ENCODE measurements around the gene GPX2. TPM values are rescaled to one million over a fixed set of nuclear protein-coding genes. Genes with fewer than 3 reads are reported as not detected.

Gene GPX2
- total RNA-seq, result 0.58 to 0.63 TPM (median 0.61 TPM) in 3 replicates

DNA sequence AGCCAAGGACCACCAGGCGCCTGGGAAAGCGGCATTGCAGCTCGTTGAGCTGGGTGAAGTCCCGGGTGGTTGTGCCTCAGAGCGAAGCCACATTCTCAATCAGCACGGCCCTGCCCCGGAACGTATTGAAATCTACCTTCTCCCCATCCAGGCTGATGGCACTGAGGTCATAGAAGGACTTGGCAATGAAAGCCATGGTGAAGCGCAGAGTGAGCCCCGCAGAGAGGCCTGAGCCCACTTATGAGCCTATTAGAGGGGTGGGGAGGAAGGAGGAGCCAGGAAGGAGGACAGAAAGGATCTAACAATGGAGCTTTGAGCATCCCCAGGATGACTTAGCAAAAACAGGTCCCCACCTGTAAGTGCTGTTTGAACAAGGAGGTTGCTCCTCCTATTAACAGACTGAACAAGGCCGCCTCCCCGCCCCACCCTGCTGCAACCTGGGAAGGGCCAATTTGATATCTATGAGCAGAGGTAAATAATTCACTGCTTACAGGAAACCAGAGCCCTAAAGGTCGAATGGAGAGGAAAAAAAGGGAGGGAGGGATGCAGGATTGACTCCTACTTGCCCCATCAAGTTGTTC is at the start of gene GPX2:
TSS of gene GPX2 (minus strand) at position 215 of the 581 bp plus-strand sequence. CDS start at position 196, 19 bp downstream.
- Mint-ChIP-seq H3K27ac (no peak within 1 kb of the TSS), H3K4me1 (peaks cover 12% of the 10 kb centered on the region), H3K4me3 (no peak within 1 kb of the TSS), H3K36me3 (peaks cover 30% of the 10 kb centered on the region), H3K27me3 (ENCODE audit: low read depth) (no peaks in the 10 kb centered on the region), H3K9me3 (no peaks in the 10 kb centered on the region)
- DNase-seq (ENCODE audit: low spot score in 2 of 2, unreplicated experiment in 2 of 2), result no peak
- TF ChIP-seq, protein P1, sequence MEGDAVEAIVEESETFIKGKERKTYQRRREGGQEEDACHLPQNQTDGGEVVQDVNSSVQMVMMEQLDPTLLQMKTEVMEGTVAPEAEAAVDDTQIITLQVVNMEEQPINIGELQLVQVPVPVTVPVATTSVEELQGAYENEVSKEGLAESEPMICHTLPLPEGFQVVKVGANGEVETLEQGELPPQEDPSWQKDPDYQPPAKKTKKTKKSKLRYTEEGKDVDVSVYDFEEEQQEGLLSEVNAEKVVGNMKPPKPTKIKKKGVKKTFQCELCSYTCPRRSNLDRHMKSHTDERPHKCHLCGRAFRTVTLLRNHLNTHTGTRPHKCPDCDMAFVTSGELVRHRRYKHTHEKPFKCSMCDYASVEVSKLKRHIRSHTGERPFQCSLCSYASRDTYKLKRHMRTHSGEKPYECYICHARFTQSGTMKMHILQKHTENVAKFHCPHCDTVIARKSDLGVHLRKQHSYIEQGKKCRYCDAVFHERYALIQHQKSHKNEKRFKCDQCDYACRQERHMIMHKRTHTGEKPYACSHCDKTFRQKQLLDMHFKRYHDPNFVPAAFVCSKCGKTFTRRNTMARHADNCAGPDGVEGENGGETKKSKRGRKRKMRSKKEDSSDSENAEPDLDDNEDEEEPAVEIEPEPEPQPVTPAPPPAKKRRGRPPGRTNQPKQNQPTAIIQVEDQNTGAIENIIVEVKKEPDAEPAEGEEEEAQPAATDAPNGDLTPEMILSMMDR (IDR thresholded peaks at IDR 0.05; ENCODE audit: unreplicated experiment), result no peak

DNA sequence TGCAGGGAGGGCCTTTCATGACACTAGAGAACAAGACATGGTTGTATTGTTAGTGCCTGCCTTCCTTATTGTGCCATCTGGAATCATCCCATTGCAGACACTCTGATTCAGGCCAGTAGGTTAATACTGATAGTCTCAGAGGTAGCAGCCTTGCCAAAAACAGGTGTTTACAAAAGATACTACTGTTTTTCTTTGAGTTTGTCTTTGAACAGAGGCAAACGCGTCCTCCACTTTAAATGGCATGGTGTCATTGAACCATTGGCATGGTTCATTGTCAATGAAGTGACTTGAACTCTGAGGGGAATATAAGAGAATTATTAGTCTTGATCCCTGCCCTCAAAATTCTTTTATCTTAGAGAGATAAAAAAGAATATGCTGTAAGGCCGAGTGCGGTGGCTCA is 48.4 kb upstream of the GPX2 start:
- no peaks in the 10 kb centered on the region for H3K9me3 Mint-ChIP-seq
- H3K27me3 Mint-ChIP-seq (ENCODE audit: low read depth), result peaks cover 2% of the 10 kb centered on the region
- no peak for DNase-seq (ENCODE audit: low spot score in 2 of 2, unreplicated experiment in 2 of 2)
- H3K27ac Mint-ChIP-seq, result no peak overlapping the region
- no peak overlapping the region for H3K4me3 Mint-ChIP-seq
- peaks cover 15% of the 10 kb centered on the region for H3K4me1 Mint-ChIP-seq
- TF ChIP-seq, protein P1 (IDR thresholded peaks at IDR 0.05; ENCODE audit: unreplicated experiment), result no peak
- peaks cover 10% of the 10 kb centered on the region for H3K36me3 Mint-ChIP-seq

DNA sequence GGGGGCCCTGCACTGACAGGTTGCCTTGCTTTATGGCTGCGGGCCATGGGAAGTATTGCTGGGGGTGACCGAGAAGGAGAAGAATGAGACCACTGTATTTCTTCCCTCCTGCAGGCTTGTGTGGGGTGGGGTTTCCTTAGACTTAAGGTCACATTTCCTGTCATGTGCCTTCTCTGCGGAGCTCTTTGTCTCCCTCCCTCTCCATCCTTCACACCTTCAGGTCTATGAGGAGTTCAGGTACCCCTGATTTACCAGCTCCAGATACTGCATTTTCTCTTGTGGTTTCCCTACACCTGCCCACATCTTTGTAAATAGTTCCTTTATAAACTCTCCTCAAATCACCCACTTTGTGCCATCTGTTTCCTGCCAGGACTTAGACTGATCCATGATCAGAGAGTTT is 47.8 kb upstream of the GPX2 start:
- Mint-ChIP-seq H3K27me3 (ENCODE audit: low read depth) (peaks cover 4% of the 10 kb centered on the region), H3K27ac (no peak overlapping the region), H3K9me3 (no peaks in the 10 kb centered on the region), H3K4me3 (no peak overlapping the region), H3K4me1 (peaks cover 16% of the 10 kb centered on the region), H3K36me3 (peaks cover 10% of the 10 kb centered on the region)
- TF ChIP-seq, protein P1 (IDR thresholded peaks at IDR 0.05; ENCODE audit: unreplicated experiment), result no peak
- DNase-seq (ENCODE audit: low spot score in 2 of 2, unreplicated experiment in 2 of 2), result no peak

DNA sequence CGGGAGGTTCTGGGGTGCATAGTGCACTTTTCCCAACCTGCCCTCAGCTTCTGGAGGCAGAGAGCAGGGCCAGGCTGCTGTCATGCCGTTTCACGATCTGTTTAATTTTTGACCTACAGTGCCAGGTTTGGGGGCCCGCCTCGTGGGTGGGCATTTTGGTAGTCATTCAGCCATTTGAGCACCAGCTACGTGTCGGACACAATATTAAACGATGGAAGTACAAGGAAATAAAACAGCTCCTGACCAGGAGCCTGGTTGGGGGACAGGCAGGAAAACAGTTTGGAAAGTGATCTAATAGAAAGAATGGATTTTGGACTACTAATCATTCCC is 44.9 kb upstream of the GPX2 start:
- peaks cover 24% of the 10 kb centered on the region for H3K4me1 Mint-ChIP-seq
- TF ChIP-seq, protein P1 (IDR thresholded peaks at IDR 0.05; ENCODE audit: unreplicated experiment), result no peak

DNA sequence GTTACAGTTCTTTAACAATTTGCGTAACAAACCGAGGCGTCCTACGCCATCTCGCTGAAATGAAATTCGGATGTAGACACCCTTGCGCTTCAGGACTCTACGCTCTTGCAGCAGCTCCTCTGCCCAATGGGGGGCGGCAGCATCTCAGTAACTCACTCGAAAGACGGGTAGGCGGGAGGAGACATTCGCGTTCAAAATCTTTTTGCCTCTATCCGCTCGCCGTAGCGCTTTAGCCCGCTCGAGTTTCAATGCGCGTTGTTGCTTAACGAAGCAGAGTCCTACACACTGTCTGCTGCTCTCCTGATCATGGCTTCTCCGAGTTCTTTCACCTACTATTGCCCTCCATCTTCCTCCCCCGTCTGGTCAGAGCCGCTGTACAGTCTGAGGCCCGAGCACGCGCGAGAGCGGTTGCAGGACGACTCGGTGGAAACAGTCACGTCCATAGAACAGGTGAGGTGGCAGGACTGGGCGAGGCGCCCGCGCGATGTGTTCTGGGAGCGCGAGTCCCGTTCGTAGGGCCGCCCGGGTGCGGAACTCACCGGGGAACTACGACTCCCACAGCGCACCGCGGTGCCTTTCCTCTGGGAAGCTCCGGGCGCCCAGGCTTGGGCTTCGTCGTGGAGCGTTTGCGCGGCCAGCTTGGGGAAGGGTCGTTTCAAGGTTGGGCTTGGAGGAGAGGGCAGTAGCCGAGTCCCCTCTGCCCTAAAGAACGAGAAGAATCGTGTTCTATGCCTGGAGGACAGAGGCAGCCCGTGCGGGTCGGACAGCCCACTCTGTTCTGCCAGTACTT is 44.3 kb upstream of the GPX2 start, which contains the start of gene FNTB:
TSS of gene FNTB (plus strand) at position 248 of the 790 bp plus-strand sequence. CDS start at position 307, 59 bp downstream.
- TF ChIP-seq, protein P1 (IDR thresholded peaks at IDR 0.05; ENCODE audit: unreplicated experiment), result no peak
- DNase-seq (ENCODE audit: low spot score in 2 of 2, unreplicated experiment in 2 of 2), result peak; percentile 86 to 94
- Mint-ChIP-seq H3K36me3 (peaks cover 6% of the 10 kb centered on the region), H3K4me1 (peaks cover 24% of the 10 kb centered on the region), H3K9me3 (no peaks in the 10 kb centered on the region), H3K27me3 (ENCODE audit: low read depth) (peaks cover 8% of the 10 kb centered on the region), H3K4me3 (peak within 1 kb of the TSS; percentile 96), H3K27ac (peak within 1 kb of the TSS; percentile 99)

More for the DNA sequence above, 44.9 kb upstream of the GPX2 start:
- Mint-ChIP-seq H3K36me3 (peaks cover 6% of the 10 kb centered on the region), H3K27me3 (ENCODE audit: low read depth) (peaks cover 8% of the 10 kb centered on the region), H3K27ac (peak overlapping the region; percentile 99), H3K9me3 (no peaks in the 10 kb centered on the region), H3K4me3 (peak overlapping the region; percentile 96)
- DNase-seq (ENCODE audit: low spot score in 2 of 2, unreplicated experiment in 2 of 2), result no peak
